Medulla oblongata (tissue), 1 donor: ENCODE data around the gene DMBT1.
"Not testable (repeated sequence)": the region's sequence is repeated elsewhere in the genome, so short reads cannot be mapped to it uniquely, and the experiment has no call there.

Source experiments
- DNase-seq: peaks from one replicate; pipeline ENCODE4 v3.0.0-alpha.2; 2015; ENCODE audit errors: extremely low spot score

Gene DMBT1

DNA sequence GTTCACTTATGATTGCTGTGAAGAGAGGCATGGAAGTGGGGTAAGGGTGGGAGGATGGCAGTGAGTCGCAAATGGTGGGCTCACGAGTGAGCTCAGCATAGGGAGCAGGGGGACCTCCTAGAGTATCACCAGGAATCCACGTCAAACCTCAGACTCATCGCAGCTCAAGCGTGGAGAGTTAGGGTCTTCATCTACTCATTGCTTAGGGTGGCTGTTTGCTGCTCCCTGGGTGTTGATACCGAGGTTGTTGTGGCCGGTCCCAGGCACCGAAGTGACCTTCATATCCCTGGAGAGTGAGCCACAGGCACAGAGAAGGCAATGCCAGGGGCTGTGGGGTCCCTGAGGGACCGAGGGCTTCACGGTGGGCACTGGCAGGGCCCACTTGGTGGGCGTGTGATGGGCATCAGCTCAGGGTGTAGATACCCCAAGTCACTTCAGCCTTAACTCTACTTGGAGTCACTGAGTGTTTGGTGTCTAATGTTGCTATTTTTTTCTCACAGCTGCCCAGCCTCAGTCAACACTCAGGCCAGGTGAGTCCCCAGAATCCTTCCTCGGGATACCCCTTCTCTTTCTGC lies 16.8 kb downstream of the DMBT1 start:
- DNase-seq, result no peak

DNA sequence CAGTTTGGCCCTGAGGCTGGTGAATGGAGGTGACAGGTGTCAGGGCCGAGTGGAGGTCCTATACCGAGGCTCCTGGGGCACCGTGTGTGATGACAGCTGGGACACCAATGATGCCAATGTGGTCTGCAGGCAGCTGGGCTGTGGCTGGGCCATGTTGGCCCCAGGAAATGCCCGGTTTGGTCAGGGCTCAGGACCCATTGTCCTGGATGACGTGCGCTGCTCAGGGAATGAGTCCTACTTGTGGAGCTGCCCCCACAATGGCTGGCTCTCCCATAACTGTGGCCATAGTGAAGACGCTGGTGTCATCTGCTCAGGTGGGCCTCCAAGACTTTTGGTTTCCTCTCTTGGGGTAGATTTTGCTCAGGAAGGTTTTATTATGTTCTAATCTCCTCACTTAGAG lies 25.5 kb downstream of the DMBT1 start:
- not testable (repeated sequence) for DNase-seq

GRCh38 chr10:122587098-122587760 lies 26.7 kb downstream of the DMBT1 start:
- DNase-seq, result no peak

DNA sequence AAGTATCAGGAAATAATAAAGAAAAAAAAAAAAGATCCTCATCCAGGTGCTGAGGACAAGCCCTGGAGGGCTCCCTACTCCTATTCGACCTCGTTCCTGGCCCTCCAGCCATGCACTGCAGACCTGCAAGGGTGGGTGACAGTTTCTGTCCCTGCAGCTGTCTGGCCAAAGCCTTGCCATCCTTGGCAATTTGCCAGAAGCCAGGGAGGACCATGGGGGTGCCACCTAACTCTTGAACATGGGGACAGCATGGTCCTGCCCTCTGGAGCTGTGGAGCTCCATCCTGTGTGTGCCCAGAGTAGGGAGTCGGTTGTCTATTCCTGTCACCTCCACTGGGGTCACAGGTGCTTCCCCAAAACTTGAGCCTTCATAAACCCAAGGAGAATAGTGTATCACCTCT lies 27.8 kb downstream of the DMBT1 start:
- DNase-seq, result no peak

DNA sequence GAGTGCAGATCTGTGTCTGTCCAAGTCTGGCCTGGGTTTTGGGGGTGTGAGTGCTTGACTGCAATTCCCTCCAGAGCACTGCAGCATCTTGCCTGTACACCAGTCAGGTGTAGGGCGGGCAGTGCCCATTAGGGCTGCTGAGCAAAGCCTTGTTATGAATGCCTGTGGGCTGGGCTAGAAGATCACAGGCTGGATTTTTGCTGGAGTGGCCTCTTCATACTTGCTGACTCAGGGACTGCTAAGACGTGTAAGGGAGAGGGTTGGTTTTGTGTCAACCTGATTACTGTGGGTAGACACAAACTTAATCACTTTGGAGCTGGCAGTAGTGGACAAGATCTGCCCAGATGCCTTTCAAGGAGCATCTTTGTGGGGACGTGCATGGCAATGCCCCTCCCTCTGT lies 29.6 kb downstream of the DMBT1 start:
- DNase-seq, result no peak

DNA sequence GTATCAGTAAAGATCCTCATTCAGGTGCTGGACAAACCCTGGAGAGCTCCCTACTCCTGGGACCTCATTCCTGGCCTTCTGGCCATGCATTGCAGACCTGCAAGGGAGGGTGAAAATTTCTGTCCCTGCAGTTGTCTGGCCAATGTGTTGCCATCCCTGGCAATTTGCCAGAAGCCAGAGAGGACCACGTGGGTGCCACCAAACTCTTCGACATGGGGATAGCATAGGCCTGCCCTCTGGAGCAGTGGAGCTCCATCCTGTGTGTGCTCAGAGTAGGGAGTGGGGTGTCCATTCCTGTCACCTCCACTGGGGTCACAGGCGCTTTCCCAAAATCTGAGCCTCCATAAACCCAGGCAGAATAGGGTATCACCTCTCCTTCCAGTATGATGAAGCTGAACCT lies 31.2 kb downstream of the DMBT1 start:
- DNase-seq, result no peak

GRCh38 chr10:122592161-122592560 lies 31.6 kb downstream of the DMBT1 start:
- no peak for DNase-seq

DNA sequence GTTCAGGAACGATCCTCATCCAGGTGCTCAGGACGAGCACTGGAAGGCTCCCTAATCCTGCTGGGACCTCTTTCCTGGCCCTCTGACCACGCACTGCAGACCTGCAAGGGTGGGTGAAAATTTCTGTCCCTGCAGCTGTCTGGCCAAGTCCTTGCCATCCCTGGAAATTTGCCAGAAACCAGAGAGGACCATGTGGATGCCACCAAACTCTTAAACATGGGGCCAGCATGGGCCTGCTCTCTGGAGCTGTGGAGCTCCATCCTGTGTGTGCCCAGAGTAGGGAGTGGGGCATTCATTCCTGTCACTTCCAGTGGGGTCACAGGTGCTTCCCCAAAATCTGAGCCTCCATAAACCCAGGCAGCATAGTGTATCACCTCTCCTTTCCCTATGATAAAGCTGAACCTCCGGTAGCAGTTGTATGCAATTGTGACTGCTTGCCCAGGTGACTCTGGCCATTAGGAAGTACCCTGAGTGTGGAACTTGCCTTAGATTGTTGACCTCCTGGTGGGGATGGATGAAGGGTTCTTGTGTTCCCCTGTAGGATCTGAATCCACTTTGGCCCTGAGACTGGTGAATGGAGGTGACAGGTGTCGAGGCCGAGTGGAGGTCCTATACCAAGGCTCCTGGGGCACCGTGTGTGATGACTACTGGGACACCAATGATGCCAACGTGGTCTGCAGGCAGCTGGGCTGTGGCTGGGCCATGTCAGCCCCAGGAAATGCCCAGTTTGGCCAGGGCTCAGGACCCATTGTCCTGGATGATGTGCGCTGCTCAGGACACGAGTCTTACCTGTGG lies 57.1 kb downstream of the DMBT1 start:
- no peak for DNase-seq

- DNase-seq, result no peak
These were observed 58.1 kb downstream of the DMBT1 start for GRCh38 chr10:122618461-122619165.

DNA sequence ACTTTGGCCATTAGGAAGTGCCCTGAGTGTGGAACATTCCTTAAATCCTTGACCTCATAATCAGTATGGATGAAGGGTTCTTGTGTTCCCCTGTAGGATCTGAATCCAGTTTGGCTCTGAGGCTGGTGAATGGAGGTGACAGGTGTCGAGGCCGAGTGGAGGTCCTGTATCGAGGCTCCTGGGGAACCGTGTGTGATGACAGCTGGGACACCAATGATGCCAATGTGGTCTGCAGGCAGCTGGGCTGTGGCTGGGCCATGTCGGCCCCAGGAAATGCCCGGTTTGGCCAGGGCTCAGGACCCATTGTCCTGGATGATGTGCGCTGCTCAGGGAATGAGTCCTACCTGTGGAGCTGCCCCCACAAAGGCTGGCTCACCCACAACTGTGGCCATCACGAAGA lies 60.4 kb downstream of the DMBT1 start:
- not testable (repeated sequence) for DNase-seq

GRCh38 chr10:122624546-122624945 lies 64.0 kb downstream of the DMBT1 start:
- no peak for DNase-seq

- no peak for DNase-seq
These were observed 70.0 kb downstream of the DMBT1 start for GRCh38 chr10:122630526-122630925.

GRCh38 chr10:122632031-122632430 lies 71.5 kb downstream of the DMBT1 start:
- no peak for DNase-seq

GRCh38 chr10:122632576-122632975 lies 72.0 kb downstream of the DMBT1 start:
- no peak for DNase-seq

- peak; percentile 6 for DNase-seq
These were observed 76.4 kb downstream of the DMBT1 start for GRCh38 chr10:122636953-122637352.

- DNase-seq, result peak; percentile 24
These were observed 76.8 kb downstream of the DMBT1 start for GRCh38 chr10:122637376-122637775.

DNA sequence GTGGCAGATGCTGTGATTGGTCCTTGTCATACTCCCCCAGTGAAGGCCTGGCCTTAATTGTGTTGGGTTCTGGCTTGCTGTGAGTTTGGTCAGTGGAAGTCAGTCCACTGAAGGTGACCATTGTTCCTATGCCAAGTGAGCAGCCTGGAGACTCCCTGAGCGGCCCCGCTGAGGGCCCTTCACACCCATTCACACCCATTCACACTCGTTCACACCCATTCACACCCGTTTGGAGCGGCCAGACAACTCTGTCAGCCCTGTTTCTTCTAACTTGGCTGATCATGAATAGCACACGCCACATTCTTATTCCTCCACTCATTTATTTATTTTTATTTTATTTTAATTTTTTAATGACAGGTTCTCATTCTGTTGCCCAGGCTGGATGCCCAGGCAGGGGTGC lies 77.6 kb downstream of the DMBT1 start:
- no peak for DNase-seq

DNA sequence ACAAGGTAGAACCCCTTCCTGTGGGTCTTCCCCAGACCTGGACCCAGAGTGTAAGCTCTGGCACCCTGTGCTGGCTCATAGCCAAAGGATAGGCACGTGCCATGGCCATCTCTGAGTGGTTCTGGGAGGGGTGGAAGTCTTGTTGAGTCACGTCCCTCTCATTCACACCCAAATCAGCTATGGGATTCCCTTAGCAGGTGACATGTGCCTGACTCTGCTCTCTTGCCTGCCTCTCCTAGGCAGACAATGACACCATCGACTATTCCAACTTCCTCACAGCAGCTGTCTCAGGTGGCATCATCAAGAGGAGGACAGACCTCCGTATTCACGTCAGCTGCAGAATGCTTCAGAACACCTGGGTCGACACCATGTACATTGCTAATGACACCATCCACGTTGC lies 79.2 kb downstream of the DMBT1 start:
- DNase-seq, result no peak

GRCh38 chr10:122640921-122641320 lies 80.4 kb downstream of the DMBT1 start:
- no peak for DNase-seq

DNA sequence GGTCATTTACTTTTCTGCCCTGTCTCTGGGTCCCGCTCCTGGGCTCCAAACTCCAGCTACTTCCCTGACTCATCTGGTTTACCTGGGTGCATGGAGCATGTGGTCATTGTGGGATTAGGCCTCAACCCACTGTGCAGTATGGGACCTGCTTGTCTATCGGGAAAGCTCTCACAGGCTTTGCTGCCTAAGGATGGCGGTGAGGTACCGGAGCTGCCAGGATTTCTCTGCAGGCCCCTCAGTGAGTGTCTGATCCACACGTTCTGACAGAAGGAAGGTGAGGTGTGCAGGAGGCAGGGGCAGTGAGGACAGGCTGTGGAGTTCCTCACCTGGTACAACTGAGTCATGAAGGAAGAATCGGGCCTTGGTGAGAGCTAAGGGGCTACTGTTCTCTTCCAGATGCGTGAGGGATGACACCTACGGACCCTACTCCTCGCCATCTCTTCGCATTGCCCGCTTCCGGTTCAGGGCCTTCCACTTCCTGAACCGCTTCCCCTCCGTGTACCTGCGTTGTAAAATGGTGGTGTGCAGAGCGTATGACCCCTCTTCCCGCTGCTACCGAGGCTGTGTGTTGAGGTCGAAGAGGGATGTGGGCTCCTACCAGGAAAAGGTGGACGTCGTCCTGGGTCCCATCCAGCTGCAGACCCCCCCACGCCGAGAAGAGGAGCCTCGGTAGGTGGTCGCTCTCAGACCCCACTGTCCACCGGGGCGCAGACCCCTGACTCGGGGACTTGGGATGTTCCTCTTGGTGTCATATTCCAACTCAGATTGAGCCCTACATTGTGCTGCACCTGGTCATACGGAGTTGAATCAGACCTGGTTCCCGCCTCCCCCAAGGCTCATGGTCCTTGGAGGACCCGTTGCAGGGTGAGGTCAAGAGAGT lies 82.4 kb downstream of the DMBT1 start:
- no peak for DNase-seq

DNA sequence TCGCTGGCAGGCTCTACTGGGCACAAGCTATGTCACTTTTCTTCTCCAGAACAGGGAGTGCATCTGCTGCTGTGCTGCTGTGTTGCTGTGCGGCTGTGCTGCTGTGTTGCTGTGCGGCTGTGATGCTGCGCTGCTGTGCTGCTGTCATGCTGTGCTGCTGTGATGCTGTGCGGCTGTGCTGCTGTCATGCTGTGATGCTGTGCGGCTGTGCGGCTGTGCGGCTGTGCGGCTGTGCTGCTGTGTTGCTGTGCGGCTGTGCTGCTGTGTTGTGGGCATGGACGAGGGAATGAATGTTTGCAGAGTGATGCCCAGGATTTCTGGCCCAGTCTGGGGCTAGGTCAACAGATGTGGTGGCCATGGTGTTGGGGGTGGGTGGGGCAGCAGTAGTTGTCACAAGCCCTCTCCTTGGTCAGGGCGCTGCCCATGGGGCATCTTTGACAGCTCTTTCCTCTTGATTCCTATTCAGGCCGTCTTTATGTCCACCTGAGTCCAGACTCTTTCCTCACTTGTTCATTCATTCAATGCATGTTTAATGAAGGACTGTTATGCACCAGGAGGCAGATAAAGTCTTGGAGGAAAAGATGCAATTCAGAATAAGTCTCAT lies 83.5 kb downstream of the DMBT1 start:
- no peak for DNase-seq
